HepG2 (cell line): ENCODE results near the gene TMEM170B. TPM values are rescaled to one million over a fixed set of nuclear protein-coding genes. Genes with fewer than 3 reads are reported as not detected.
A peak's percentile ranks its signal among the peaks of the same experiment; 100 is the strongest.

Experiments used
- ATF1 ChIP-seq: IDR thresholded peaks from 2 replicates; pipeline ENCODE4 v1.6.1; 2016; ENCODE audit warnings: mild to moderate bottlenecking, control low read depth
- CTCF ChIP-seq: sonication (generic); formaldehyde crosslinking; IDR thresholded peaks from 2 replicates; pipeline ENCODE4 v1.5.0; 2020; ENCODE audit warnings: mild to moderate bottlenecking, missing genetic modification reagents, moderate library complexity
- FOXP4 ChIP-seq: sonication (generic); formaldehyde crosslinking; IDR thresholded peaks from 2 replicates; pipeline ENCODE4 v1.4.0; 2020; ENCODE audit warnings: missing genetic modification reagents
- HOXA3 ChIP-seq: sonication (generic); formaldehyde crosslinking; IDR thresholded peaks from 2 replicates; pipeline ENCODE4 v1.5.0; 2020; ENCODE audit warnings: missing genetic modification reagents
- HOXA9 ChIP-seq: sonication (generic); formaldehyde crosslinking; IDR thresholded peaks from 2 replicates; pipeline ENCODE4 v1.8.1; 2022; ENCODE audit warnings: missing genetic modification reagents, mild to moderate bottlenecking, moderate library complexity, borderline replicate concordance
- IRF1 ChIP-seq: sonication (generic); formaldehyde crosslinking; IDR thresholded peaks from 2 replicates; pipeline ENCODE4 v1.4.0; 2020; ENCODE audit warnings: low read depth, mild to moderate bottlenecking, missing genetic modification reagents
- KDM4B ChIP-seq: sonication (generic); formaldehyde crosslinking; IDR thresholded peaks from 2 replicates; pipeline ENCODE4 v1.4.0; 2020; ENCODE audit warnings: missing genetic modification reagents
- LBX2 ChIP-seq: sonication (generic); formaldehyde crosslinking; IDR thresholded peaks from 2 replicates; pipeline ENCODE4 v1.5.0; 2020; ENCODE audit warnings: missing genetic modification reagents, mild to moderate bottlenecking, borderline replicate concordance
- MXD1 ChIP-seq: sonication (generic); formaldehyde crosslinking; IDR thresholded peaks from 2 replicates; pipeline ENCODE4 v1.4.0; 2020; ENCODE audit warnings: mild to moderate bottlenecking, missing genetic modification reagents
- SIX4 ChIP-seq: sonication (generic); formaldehyde crosslinking; IDR thresholded peaks from 2 replicates; pipeline ENCODE4 v1.4.0; 2020; ENCODE audit warnings: missing genetic modification reagents
- SMAD3 ChIP-seq: sonication (generic); formaldehyde crosslinking; IDR thresholded peaks from 2 replicates; pipeline ENCODE4 v1.4.0; 2020; ENCODE audit warnings: missing genetic modification reagents
- SRSF4 ChIP-seq: fragments of 200-400 bp; formaldehyde crosslinking; IDR thresholded peaks from one replicate; pipeline ENCODE4 v1.6.1; 2018; ENCODE audit warnings: mild to moderate bottlenecking, low read depth, low read length, moderate library complexity; ENCODE audit not compliant: poor library complexity, severe bottlenecking
- TCF7 ChIP-seq: sonication (generic); IDR thresholded peaks from 2 replicates; pipeline ENCODE4 v1.6.1; 2016; ENCODE audit warnings: antibody characterized with exemption, low read depth
- WIZ ChIP-seq: sonication (generic); formaldehyde crosslinking; IDR thresholded peaks from 2 replicates; pipeline ENCODE4 v1.5.1; 2020; ENCODE audit warnings: mild to moderate bottlenecking, missing genetic modification reagents
- XRCC5 ChIP-seq: fragments of 200-400 bp; formaldehyde crosslinking; optimal IDR thresholded peaks from 2 replicates; pipeline ENCODE3; 2017; ENCODE audit warnings: mild to moderate bottlenecking, low read length
- ZBTB37 ChIP-seq: sonication (generic); formaldehyde crosslinking; IDR thresholded peaks from 2 replicates; pipeline ENCODE4 v1.4.0; 2020; ENCODE audit warnings: mild to moderate bottlenecking, missing genetic modification reagents
- ZFX ChIP-seq: sonication (generic); formaldehyde crosslinking; IDR thresholded peaks from 2 replicates; pipeline ENCODE4 v1.4.0; 2020; ENCODE audit warnings: mild to moderate bottlenecking, low read depth, missing genetic modification reagents, moderate library complexity
- ZMAT5 ChIP-seq: sonication (generic); formaldehyde crosslinking; IDR thresholded peaks from 2 replicates; pipeline ENCODE4 v1.5.0; 2020; ENCODE audit warnings: mild to moderate bottlenecking, low read depth, missing genetic modification reagents, borderline replicate concordance
- ZMYM4 ChIP-seq: sonication (generic); formaldehyde crosslinking; IDR thresholded peaks from 2 replicates; pipeline ENCODE4 v1.8.1; 2023; ENCODE audit warnings: mild to moderate bottlenecking, missing genetic modification reagents
- ZNF556 ChIP-seq: sonication (generic); formaldehyde crosslinking; IDR thresholded peaks from 2 replicates; pipeline ENCODE4 v1.4.0; 2020; ENCODE audit warnings: mild to moderate bottlenecking, missing genetic modification reagents, borderline replicate concordance
- ZNF564 ChIP-seq: sonication (generic); formaldehyde crosslinking; IDR thresholded peaks from 2 replicates; pipeline ENCODE4 v1.8.1; 2023; ENCODE audit warnings: mild to moderate bottlenecking, missing genetic modification reagents
- ZNF737 ChIP-seq: sonication (generic); formaldehyde crosslinking; IDR thresholded peaks from 2 replicates; pipeline ENCODE4 v1.5.0; 2020; ENCODE audit warnings: missing genetic modification reagents, mild to moderate bottlenecking, borderline replicate concordance
- ZNF761 ChIP-seq: sonication (generic); formaldehyde crosslinking; conservative IDR thresholded peaks from 2 replicates; pipeline ENCODE4 v1.4.0; 2020; ENCODE audit warnings: mild to moderate bottlenecking, missing genetic modification reagents
- ZNF777 ChIP-seq: sonication (generic); formaldehyde crosslinking; IDR thresholded peaks from 2 replicates; pipeline ENCODE4 v1.4.0; 2020; ENCODE audit warnings: missing genetic modification reagents
- polyA plus RNA-seq, 8 experiments: library from polyadenylated mRNA; depleted of rRNA in 3 of 8; stranded (reverse) in 7 of 8; unstranded in 1 of 8; fragments of >200 nt; fragmentation: Illumina TruSeq in 4 of 8; extraction: Trizol in 4 of 8; gene quantifications; 2 replicates each; pipeline versions ENCODE4 v1.2.1 to v1.2.3, GENCODE V29; 2011 to 2016; ENCODE audit warnings: low read depth in 4 of 8, missing spikeins in 1 of 8, mixed read lengths in 1 of 8; ENCODE audit not compliant: insufficient read depth in 1 of 8
- total RNA-seq, 5 experiments: library from RNA; depleted of rRNA; stranded (reverse); fragments of >200 nt; fragmentation: Illumina TruSeq; extraction: Trizol; gene quantifications; 2 replicates each; pipeline ENCODE4 v1.2.3, GENCODE V29; 2016; ENCODE audit warnings: low read depth in 1 of 5

TMEM170B gene
- total and polyA plus RNA-seq, 2 of the 13 experiments (the other 11 are each of a cell fraction or from before 2014, with no cell fraction given): 3.3 to 9.4 TPM

GRCh38 chr6:11534561-11534960 is 3.0 kb upstream of the TMEM170B start (continued):
- TF ChIP-seq MXD1 (no peak), ZFX (CRISPR knock-in tag) (no peak), XRCC5 (no peak), ZBTB37 (CRISPR knock-in tag) (no peak), KDM4B (CRISPR knock-in tag) (no peak), ATF1 (no peak), SIX4 (CRISPR knock-in tag) (0 out of 2 replicates have a peak, but pooled peaks have one; percentile 11), TCF7 (no peak), ZMYM4 (CRISPR knock-in tag) (peak; percentile 59; the same call in 1 of the 2 replicates), HOXA9 (no peak), ZNF761 (CRISPR knock-in tag) (no peak), LBX2 (no peak), ZNF737 (CRISPR knock-in tag) (no peak), ZNF777 (CRISPR knock-in tag) (no peak), FOXP4 (CRISPR knock-in tag) (no peak), ZNF556 (CRISPR knock-in tag) (peak; percentile 59; the same call in 1 of the 2 replicates), SRSF4 (no peak), SMAD3 (CRISPR knock-in tag) (0 out of 2 replicates have a peak, but pooled peaks have one; percentile 19), IRF1 (CRISPR knock-in tag) (no peak), WIZ (CRISPR knock-in tag) (no peak; the same call in 1 of the 2 replicates), HOXA3 (CRISPR knock-in tag) (no peak), ZNF564 (CRISPR knock-in tag) (no peak), ZMAT5 (CRISPR knock-in tag) (no peak), CTCF (CRISPR knock-in tag) (no peak)
